ENCODE measurements around the gene ZNF141.
"Not testable (repeated sequence)": the region's sequence is repeated elsewhere in the genome, so short reads cannot be mapped to it uniquely, and the experiment has no call there.

DNA sequence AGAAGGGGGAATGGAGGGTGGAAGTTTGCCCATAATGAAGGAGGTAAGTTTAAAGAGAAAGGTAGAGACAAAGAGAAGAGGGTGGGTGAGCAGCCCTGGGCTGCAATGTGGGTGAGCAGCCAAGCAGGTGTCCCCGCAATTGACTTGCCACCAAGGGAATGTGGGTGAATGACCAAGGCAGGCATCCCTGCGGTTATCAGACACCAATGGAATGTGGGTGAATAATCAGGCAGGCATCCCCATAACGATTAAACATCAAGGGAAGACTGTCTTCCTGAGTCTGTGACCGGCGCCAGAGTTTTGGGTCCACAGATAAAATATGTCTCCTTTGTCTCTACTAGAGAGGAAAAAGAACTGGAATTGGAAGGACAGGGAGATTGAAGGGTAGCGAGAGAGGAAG is 70.7 kb downstream of the ZNF141 start:
- not testable (repeated sequence) for TF ChIP-seq POLR2AphosphoS5, POLR2A, TAF1 (IDR thresholded peaks at IDR 0.05; ENCODE audit: low read depth, low read length)
